HG03045 (cell line): ENCODE data around the gene INTS13.
"Not testable (repeated sequence)": the region's sequence is repeated elsewhere in the genome, so short reads cannot be mapped to it uniquely, and the experiment has no call there.

Experiments used
- ATAC-seq: cut with Tn5 transposase; IDR thresholded peaks from one replicate; pipeline ENCODE4 v1.9.1; 2021; ENCODE audit warnings: mild to moderate bottlenecking, moderate library complexity; ENCODE audit not compliant: unreplicated experiment

Gene INTS13

GRCh38 chr12:26936559-26937442 is 980 bp downstream of the INTS13 start:
- ATAC-seq, result no peak

GRCh38 chr12:26935636-26936378 is 2.0 kb downstream of the INTS13 start:
- no peak for ATAC-seq

GRCh38 chr12:26929590-26929989 is 8.2 kb downstream of the INTS13 start:
- no peak for ATAC-seq

GRCh38 chr12:26928661-26929060 is 9.1 kb downstream of the INTS13 start:
- no peak for ATAC-seq

GRCh38 chr12:26921886-26922285 is 15.9 kb downstream of the INTS13 start:
- no peak for ATAC-seq

- no peak for ATAC-seq
These were observed 18.6 kb downstream of the INTS13 start for GRCh38 chr12:26919216-26919555.

- no peak for ATAC-seq
These were observed 19.2 kb downstream of the INTS13 start for GRCh38 chr12:26918321-26919215.

- no peak for ATAC-seq
These were observed 31.1 kb downstream of the INTS13 start for GRCh38 chr12:26906704-26907103.

- no peak for ATAC-seq
These were observed 31.8 kb downstream of the INTS13 start for GRCh38 chr12:26906024-26906423.

GRCh38 chr12:26903396-26903795 is 34.4 kb downstream of the INTS13 start:
- ATAC-seq, result not testable (repeated sequence)

- ATAC-seq, result no peak
These were observed 40.9 kb downstream of the INTS13 start for GRCh38 chr12:26896913-26897312.

- no peak for ATAC-seq
These were observed 42.1 kb downstream of the INTS13 start for GRCh38 chr12:26895672-26896071.

- no peak for ATAC-seq
These were observed 46.1 kb downstream of the INTS13 start for GRCh38 chr12:26891704-26892103.

- no peak for ATAC-seq
These were observed 47.0 kb downstream of the INTS13 start for GRCh38 chr12:26890784-26891183.

GRCh38 chr12:26884765-26885576 is 52.8 kb downstream of the INTS13 start:
- peak; percentile 86 for ATAC-seq

GRCh38 chr12:26880625-26881024 is 57.2 kb downstream of the INTS13 start:
- no peak for ATAC-seq

- no peak for ATAC-seq
These were observed 59.1 kb downstream of the INTS13 start for GRCh38 chr12:26878661-26879119.

- ATAC-seq, result peak; percentile 58
These were observed 63.1 kb downstream of the INTS13 start for GRCh38 chr12:26874501-26875296.

GRCh38 chr12:26872625-26873024 is 65.2 kb downstream of the INTS13 start:
- no peak for ATAC-seq
